Heart left ventricle (tissue), 16 donors: ENCODE results near the gene CD1B. TPM values are rescaled to one million over a fixed set of nuclear protein-coding genes. Genes with fewer than 3 reads are reported as not detected.

Experiments
- ATAC-seq, 4 donors: fragments of 200-7000 bp; cut with Tn5 transposase; one replicate each; pipeline ENCODE4 v1.9.1; 2020 to 2022; ENCODE audit warnings: moderate library complexity in 4 of 4, mild to moderate bottlenecking in 3 of 4, moderate number of reproducible peaks in 1 of 4
- DNase-seq, 5 donors: peaks; one replicate each; pipeline ENCODE4 v3.0.0-alpha.2; 2020
- H3K27ac ChIP-seq, 12 donors: fragments of 200-600 bp; sonication (generic) in 4 of 12; one replicate each; pipeline versions ENCODE4 v1.5.0 to v1.8.0; 2016 to 2022; ENCODE audit warnings: mild to moderate bottlenecking in 2 of 12
- H3K27me3 ChIP-seq, 9 donors: fragments of 200-600 bp; sonication (generic) in 2 of 9; one replicate each; pipeline versions ENCODE4 v1.5.1 to v1.8.0; 2016 to 2022; ENCODE audit warnings: mild to moderate bottlenecking in 3 of 9
- H3K36me3 ChIP-seq, 9 donors: fragments of 200-600 bp; sonication (generic) in 2 of 9; one replicate each; pipeline versions ENCODE4 v1.5.0 to v1.8.0; 2018 to 2022; ENCODE audit warnings: mild to moderate bottlenecking in 2 of 9
- H3K4me1 ChIP-seq, 12 donors: fragments of 200-600 bp; sonication (generic) in 4 of 12; one replicate each; pipeline versions ENCODE4 v1.5.0 to v1.8.0; 2016 to 2022; ENCODE audit warnings: mild to moderate bottlenecking in 3 of 12
- H3K4me3 ChIP-seq, 12 donors: fragments of 200-600 bp; sonication (generic) in 4 of 12; one replicate each; pipeline versions ENCODE4 v1.5.0 to v1.8.0; 2017 to 2022; ENCODE audit warnings: mild to moderate bottlenecking in 9 of 12, moderate library complexity in 4 of 12
- H3K9me3 ChIP-seq, 12 donors: fragments of 200-600 bp; sonication (generic) in 4 of 12; one replicate each; pipeline versions ENCODE4 v1.5.0 to v1.8.0; 2016 to 2022; ENCODE audit warnings: mild to moderate bottlenecking in 1 of 12
- POLR2A ChIP-seq, 2 donors: fragments of 450-650 bp; IDR thresholded peaks; one replicate each; pipeline ENCODE4 v1.6.1; 2017; ENCODE audit warnings: antibody characterized with exemption in 2 of 2, mild to moderate bottlenecking in 2 of 2, moderate library complexity in 2 of 2
- WGBS, 4 donors: extraction: QIAGEN DNeasy Blood & Tissue Kit in 2 of 4; methylation state at CpG; one replicate each; pipeline versions ENCODE4 v1.1.5 to v1.1.7; 2013 to 2018; 5-methylcytosine and 5-hydroxymethylcytosine counted together
- intact Hi-C, 10 donors: fragments of 100-400 bp; cut with DNase I; formaldehyde crosslinking; loops; one replicate each; pipeline versions ENCODE4 v1.11.1 to v1.14.2; 2022
- polyA plus RNA-seq, 2 donors: library from polyadenylated mRNA; stranded (reverse); fragments of 200-250 nt; gene quantifications; one replicate each; pipeline ENCODE4 v1.2.3, GENCODE V29; 2013
- total RNA-seq, 9 donors: library from RNA; depleted of rRNA in 2 of 9; stranded (reverse); fragments of >200 nt in 2 of 9; fragmentation: NEBNext Ultra II Directional in 3 of 9; extraction: Animal tissue kit (Norgen Biotek cat#: 25700) in 3 of 9; gene quantifications; one replicate each; pipeline versions ENCODE4 v1.1.0 to v1.2.4, GENCODE V29; 2016 to 2023
- TF ChIP-seq, protein P1 (sequence below), 12 donors: fragments of 200-600 bp; sonication (generic) in 4 of 12; IDR thresholded peaks; one replicate each; pipeline versions ENCODE4 v1.5.0 to v1.8.0; 2018 to 2022; ENCODE audit warnings: antibody characterized with exemption in 12 of 12, mild to moderate bottlenecking in 5 of 12
- donor health status: ischemic (EF 13 %, LVEDD 7.1; RV severe dilation, severe dysfunction).
- donor health status: healthy with polysubstance abuse.
- donor health status: DM: no; HTN: yes; CAD: no.
- donor health status: DM: no; HTN: no; CAD: no.
- donor health status: ischemic (EF 25% LVEDD 6.9; RV normal size, moderate dysfunction).
- donor health status: ischemic (EF 25% LVEDD 5.7; RV mildly dilated, moderate dysfunction).
- donor health status: healthy.
- donor health status: DM: yes; HTN: yes; CAD: no.
- donor health status: ischemic (EF 35%, LVEDD 5.7; RV mildly dilated, moderate dysfunction).
- donor health status: nonischemic (EF 11% LVEDD 7.7; RV severe dilation, severe dysfunction).
- donor health status: DM: yes; HTN: yes; CAD: no.
- donor health status: PGD.
- donor health status: ischemic (EF 29% LVEDD 5.4; RV normal size, mild dysfunction).
- donor health status: nonischemic (EF 23%, LVEDD 6.1; RV moderate dilation, normal function).

The CD1B gene
- total and polyA plus RNA-seq, 11 donors, result 0.29 TPM; not detected in 10

DNA sequence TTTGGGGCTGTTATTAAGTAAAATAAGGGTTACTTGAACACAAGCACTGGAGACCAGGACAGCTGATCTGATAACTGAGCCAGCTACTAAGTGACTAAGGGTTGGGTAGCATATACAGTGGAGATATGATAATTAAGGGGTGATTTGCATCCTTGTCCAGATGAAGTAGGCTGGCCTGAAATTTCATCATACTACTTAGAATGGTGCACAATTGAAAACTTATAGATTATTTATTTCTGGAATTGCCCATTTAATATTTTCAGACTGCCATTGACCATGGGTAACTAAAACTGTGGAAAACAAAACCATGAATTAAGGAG lies 3.8 kb upstream of the CD1B start:
- Histone ChIP-seq H3K9me3 (peaks cover 0 to 16% (median 0%) of the 10 kb centered on the region in 12 donors), H3K36me3 (no peaks in the 10 kb centered on the region), H3K4me3 (no peak overlapping the region), H3K4me1 (no peaks in the 10 kb centered on the region), H3K27me3 (peaks cover 0 to 12% (median 0%) of the 10 kb centered on the region in 9 donors), H3K27ac (no peak overlapping the region)
- intact Hi-C loops, result no loop called here
- DNase-seq (no peak), ATAC-seq (no peak)
- no peak for TF ChIP-seq POLR2A (IDR thresholded peaks at IDR 0.05)
- TF ChIP-seq, protein P1, sequence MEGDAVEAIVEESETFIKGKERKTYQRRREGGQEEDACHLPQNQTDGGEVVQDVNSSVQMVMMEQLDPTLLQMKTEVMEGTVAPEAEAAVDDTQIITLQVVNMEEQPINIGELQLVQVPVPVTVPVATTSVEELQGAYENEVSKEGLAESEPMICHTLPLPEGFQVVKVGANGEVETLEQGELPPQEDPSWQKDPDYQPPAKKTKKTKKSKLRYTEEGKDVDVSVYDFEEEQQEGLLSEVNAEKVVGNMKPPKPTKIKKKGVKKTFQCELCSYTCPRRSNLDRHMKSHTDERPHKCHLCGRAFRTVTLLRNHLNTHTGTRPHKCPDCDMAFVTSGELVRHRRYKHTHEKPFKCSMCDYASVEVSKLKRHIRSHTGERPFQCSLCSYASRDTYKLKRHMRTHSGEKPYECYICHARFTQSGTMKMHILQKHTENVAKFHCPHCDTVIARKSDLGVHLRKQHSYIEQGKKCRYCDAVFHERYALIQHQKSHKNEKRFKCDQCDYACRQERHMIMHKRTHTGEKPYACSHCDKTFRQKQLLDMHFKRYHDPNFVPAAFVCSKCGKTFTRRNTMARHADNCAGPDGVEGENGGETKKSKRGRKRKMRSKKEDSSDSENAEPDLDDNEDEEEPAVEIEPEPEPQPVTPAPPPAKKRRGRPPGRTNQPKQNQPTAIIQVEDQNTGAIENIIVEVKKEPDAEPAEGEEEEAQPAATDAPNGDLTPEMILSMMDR (IDR thresholded peaks at IDR 0.05), result no peak

DNA sequence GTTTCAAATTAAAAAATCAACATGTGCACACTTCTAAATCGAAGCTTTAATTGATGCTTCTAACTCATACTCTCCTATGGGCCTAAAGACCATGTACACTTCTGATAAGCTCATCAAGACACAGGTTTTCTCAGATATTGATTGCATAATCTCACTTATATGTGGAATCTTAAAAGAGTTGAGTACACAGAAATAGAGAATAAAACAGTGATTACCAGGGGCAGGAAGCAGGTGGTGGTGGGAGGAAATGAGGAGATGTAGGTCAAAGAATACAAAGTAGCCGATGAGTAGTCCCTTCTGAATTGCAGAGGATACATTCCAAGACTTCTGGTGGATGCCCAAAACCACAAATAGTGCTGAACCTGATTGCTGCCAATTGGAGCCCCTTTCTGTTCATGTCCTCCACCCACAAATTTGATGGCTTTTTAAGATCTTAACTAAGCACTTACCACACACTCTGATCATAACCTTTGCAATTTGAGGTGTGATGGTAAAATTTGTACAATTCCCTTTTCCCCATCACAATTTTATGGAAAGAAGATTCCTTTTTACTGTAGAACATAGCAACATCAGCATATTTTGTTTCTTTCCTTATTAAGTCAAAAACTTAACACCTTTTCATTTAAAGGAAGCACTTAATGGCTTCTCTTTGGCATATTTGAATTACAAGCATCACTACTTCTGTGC lies 3.3 kb upstream of the CD1B start:
- no peak overlapping the region for H3K27ac ChIP-seq
- H3K4me1 ChIP-seq, result no peaks in the 10 kb centered on the region
- no peak for ATAC-seq
- WGBS, 4 donors, result 49 to 62% (median 54%) methylated on average over 2 of the region's 2 CpGs
- DNase-seq, result no peak
- intact Hi-C loops, result no loop called here
- TF ChIP-seq, protein P1 (IDR thresholded peaks at IDR 0.05), result no peak
- no peak for TF ChIP-seq POLR2A (IDR thresholded peaks at IDR 0.05)
- H3K9me3 ChIP-seq, result peaks cover 0 to 15% (median 0%) of the 10 kb centered on the region in 12 donors
- peaks cover 0 to 12% (median 0%) of the 10 kb centered on the region in 9 donors for H3K27me3 ChIP-seq
- no peak overlapping the region for H3K4me3 ChIP-seq
- H3K36me3 ChIP-seq, result no peaks in the 10 kb centered on the region

DNA sequence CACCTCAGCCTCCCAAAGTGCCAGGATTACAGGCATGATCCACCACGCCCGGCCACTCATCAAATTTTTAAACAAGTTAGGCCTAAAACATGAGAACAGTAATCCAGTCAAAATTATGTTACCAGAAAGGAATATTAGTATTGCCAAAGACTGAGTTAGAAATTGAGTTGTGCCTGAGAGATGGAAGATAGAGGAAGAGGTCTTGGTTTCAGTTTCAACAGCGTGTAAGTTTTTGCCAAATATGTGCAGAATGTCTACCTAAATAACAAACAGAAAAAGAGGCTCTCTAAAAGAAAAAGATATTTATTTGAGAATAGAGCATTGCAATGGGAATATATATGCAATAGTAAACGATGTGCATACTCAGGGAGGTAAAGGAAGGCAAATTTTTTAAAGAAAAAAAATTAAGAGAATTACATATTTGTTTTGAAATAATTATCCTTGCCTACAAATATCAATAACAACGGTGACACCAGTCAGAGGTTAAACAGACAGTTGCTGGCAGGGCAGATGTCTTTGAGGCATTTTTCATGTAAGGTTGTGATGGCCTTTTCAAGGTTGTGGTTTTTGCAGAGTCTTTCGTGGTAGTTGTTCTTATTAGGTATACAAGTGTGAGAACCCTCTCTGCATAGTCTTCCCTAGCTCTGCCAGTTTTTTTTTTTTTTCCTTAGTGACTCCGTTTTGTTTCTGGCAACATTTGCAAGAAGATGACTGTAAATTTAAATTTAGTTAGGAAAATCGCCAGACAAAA lies 2.2 kb upstream of the CD1B start:
- H3K9me3 ChIP-seq, result peaks cover 0 to 8% (median 0%) of the 10 kb centered on the region in 12 donors
- ATAC-seq (no peak), DNase-seq (no peak)
- TF ChIP-seq, protein P1 (IDR thresholded peaks at IDR 0.05), result no peak
- no peak for TF ChIP-seq POLR2A (IDR thresholded peaks at IDR 0.05)
- peaks cover 0 to 5% (median 0%) of the 10 kb centered on the region in 12 donors for H3K4me1 ChIP-seq
- no peaks in the 10 kb centered on the region for H3K36me3 ChIP-seq
- H3K27me3 ChIP-seq, result peaks cover 0 to 12% (median 0%) of the 10 kb centered on the region in 9 donors
- no peak overlapping the region for H3K4me3 ChIP-seq
- 62 to 70% (median 68%) methylated on average over 8 of the region's 8 CpGs for WGBS, 4 donors
- intact Hi-C loops, result no loop called here
- H3K27ac ChIP-seq, result no peak overlapping the region

DNA sequence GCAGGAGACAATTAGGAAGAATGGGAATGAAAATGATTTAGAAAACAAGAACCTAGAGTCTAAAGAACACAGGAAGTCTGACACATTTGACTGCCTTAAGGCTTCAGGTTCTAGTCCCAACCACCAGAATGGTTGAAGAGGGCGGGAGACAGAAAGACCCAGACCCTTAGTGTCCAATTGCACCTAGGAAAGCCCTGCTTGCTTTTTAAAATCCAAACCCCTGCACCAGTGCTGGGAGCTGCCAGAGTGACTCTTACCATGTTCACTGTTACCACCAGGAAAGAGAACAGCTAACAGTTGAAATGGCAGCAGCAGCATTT lies 265 bp downstream of the CD1B start:
- DNase-seq, result no peak
- no peak for TF ChIP-seq POLR2A (IDR thresholded peaks at IDR 0.05)
- TF ChIP-seq, protein P1 (IDR thresholded peaks at IDR 0.05), result no peak
- peaks cover 0 to 9% (median 0%) of the 10 kb centered on the region in 9 donors for H3K27me3 ChIP-seq
- no peak overlapping the region for H3K4me3 ChIP-seq
- H3K4me1 ChIP-seq, result peaks cover 0 to 15% (median 0%) of the 10 kb centered on the region in 12 donors
- intact Hi-C loops, result no loop called here
- no peaks in the 10 kb centered on the region for H3K9me3 ChIP-seq
- H3K27ac ChIP-seq, result no peak overlapping the region
- 78 to 96% (median 87%) methylated on average over 1 of the region's 1 CpG for WGBS, 4 donors
- no peak for ATAC-seq
- H3K36me3 ChIP-seq, result no peaks in the 10 kb centered on the region
